HFFc6 (cell line): ENCODE results near the gene GLIS2. TPM values are rescaled to one million over a fixed set of nuclear protein-coding genes. Genes with fewer than 3 reads are reported as not detected.
A peak's percentile ranks its signal among the peaks of the same experiment; 100 is the strongest.

ENCODE experiments used
- DNase-seq: peaks from one replicate; pipeline ENCODE4 v3.0.0-alpha.2; 2018
- H3K27ac Mint-ChIP-seq: 2 replicates; pipeline ENCODE4 v1.8.0; 2020; ENCODE audit warnings: mild to moderate bottlenecking, mixed read lengths
- H3K27me3 Mint-ChIP-seq: 2 replicates; pipeline ENCODE4 v1.8.0; 2021; ENCODE audit warnings: mild to moderate bottlenecking, moderate library complexity, mixed read lengths; ENCODE audit not compliant: insufficient read depth
- H3K36me3 Mint-ChIP-seq: 2 replicates; pipeline ENCODE4 v1.8.0; 2021; ENCODE audit warnings: low read depth, mixed read lengths
- H3K4me1 Mint-ChIP-seq: 2 replicates; pipeline ENCODE4 v1.8.0; 2020; ENCODE audit warnings: low read depth, mixed read lengths
- H3K4me3 Mint-ChIP-seq: 2 replicates; pipeline ENCODE4 v1.8.0; 2020; ENCODE audit warnings: mild to moderate bottlenecking, moderate library complexity, mixed read lengths
- H3K9me3 Mint-ChIP-seq: 2 replicates; pipeline ENCODE4 v1.8.0; 2020; ENCODE audit warnings: mild to moderate bottlenecking, mixed read lengths
- total RNA-seq, 6 experiments: library from RNA; stranded (reverse); fragmentation: NEBNext Ultra II Directional; extraction: Animal tissue kit (Norgen Biotek cat#: 25700); gene quantifications; 2 replicates in 1 of 6; 3 replicates in 5 of 6; pipeline ENCODE4 v1.2.3, GENCODE V29; 2021
- TF ChIP-seq, protein P1 (sequence below): fragments of 200-600 bp; sonication (generic); IDR thresholded peaks from 2 replicates; pipeline ENCODE4 v1.5.0; 2021; ENCODE audit warnings: antibody characterized with exemption, mild to moderate bottlenecking

GLIS2 gene
- total RNA-seq, 6 experiments from 2014 or later: 21.9 to 26.0 (median 23.5) TPM

DNA sequence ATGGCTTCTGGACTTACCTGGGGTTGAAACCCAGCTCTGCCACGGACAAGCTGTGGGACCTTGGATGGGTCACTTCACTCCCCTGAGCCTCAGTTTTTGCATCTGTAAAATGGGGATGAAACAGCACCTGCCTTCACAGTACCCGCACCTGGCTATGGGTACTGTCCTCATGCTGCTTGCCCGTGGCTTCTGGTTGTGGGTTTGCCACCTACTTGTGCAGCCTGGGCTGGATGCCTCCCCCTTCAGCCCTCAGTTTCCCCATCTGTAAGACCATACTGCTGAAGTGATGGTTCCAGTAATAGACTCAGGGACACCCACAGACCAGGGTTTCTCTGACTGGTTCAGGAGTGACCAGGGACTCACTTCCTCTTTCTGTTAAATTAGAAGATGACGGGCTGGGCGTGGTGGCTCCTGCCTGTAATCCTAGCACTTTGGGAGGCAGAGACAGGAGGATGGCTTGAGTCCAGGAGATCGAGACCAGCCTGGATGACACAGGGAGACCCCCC, 9.4 kb downstream of the GLIS2 start:
- Mint-ChIP-seq H3K27me3 (no peaks in the 10 kb centered on the region; the same call in 1 of the 2 replicates), H3K4me1 (peaks cover 30% of the 10 kb centered on the region), H3K27ac (peak overlapping the region; percentile 24; the same call in 1 of the 2 replicates), H3K9me3 (no peaks in the 10 kb centered on the region), H3K4me3 (no peak overlapping the region), H3K36me3 (no peaks in the 10 kb centered on the region)
- TF ChIP-seq, protein P1, sequence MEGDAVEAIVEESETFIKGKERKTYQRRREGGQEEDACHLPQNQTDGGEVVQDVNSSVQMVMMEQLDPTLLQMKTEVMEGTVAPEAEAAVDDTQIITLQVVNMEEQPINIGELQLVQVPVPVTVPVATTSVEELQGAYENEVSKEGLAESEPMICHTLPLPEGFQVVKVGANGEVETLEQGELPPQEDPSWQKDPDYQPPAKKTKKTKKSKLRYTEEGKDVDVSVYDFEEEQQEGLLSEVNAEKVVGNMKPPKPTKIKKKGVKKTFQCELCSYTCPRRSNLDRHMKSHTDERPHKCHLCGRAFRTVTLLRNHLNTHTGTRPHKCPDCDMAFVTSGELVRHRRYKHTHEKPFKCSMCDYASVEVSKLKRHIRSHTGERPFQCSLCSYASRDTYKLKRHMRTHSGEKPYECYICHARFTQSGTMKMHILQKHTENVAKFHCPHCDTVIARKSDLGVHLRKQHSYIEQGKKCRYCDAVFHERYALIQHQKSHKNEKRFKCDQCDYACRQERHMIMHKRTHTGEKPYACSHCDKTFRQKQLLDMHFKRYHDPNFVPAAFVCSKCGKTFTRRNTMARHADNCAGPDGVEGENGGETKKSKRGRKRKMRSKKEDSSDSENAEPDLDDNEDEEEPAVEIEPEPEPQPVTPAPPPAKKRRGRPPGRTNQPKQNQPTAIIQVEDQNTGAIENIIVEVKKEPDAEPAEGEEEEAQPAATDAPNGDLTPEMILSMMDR: no peak
- no peak for DNase-seq

DNA sequence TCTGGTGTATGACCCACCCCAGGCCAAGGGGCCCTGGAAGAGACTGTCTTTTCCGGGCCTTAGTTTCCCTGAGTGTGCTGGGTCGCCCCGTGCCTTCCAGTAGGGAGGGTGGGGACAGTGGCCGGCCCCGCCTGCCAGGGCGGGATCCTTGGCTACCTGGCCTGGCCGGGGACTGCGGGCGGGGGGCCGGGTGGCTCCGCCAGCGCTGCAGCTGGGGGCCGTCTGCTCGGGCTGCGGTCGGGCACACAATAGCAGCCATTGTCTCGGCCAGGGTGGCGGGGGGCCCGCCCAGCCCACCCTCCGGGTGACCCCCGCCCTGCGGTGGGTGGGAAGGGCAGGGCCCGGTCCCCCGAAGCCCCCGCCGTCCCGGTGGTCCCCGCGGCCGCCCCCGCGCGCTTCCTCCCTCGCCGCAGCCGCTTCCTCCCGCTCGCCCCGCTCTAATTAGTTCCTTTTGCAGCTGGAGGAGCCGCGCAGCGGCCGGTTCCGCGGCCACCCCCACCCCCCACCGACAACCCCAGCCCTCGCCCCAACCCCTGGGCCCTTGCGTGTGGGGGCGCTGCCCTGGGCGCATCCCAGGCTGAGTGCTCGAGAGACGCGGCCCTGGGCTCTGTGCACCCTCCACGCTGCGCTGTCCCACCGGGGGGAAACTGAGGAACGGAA, 11.6 kb downstream of the GLIS2 start:
- Mint-ChIP-seq H3K27me3 (no peaks in the 10 kb centered on the region; the same call in 1 of the 2 replicates), H3K9me3 (no peaks in the 10 kb centered on the region), H3K4me3 (peak overlapping the region; percentile 58; the same call in 1 of the 2 replicates), H3K27ac (no peak overlapping the region), H3K36me3 (no peaks in the 10 kb centered on the region), H3K4me1 (peaks cover 30% of the 10 kb centered on the region)
- DNase-seq: no peak
- TF ChIP-seq, protein P1: no peak

- H3K27ac Mint-ChIP-seq: peak overlapping the region; percentile 88
- H3K4me1 Mint-ChIP-seq: peaks cover 30% of the 10 kb centered on the region
- TF ChIP-seq, protein P1: peak; percentile 79
- no peaks in the 10 kb centered on the region; the same call in 1 of the 2 replicates for H3K27me3 Mint-ChIP-seq
- H3K9me3 Mint-ChIP-seq: no peaks in the 10 kb centered on the region
- H3K4me3 Mint-ChIP-seq: peak overlapping the region; percentile 58
- DNase-seq: peak; percentile 83
- H3K36me3 Mint-ChIP-seq: no peaks in the 10 kb centered on the region
Measured at GRCh38 chr16:4328046-4328781, 12.3 kb downstream of the GLIS2 start.

- peak overlapping the region; percentile 88 for H3K27ac Mint-ChIP-seq
- no peaks in the 10 kb centered on the region for H3K36me3 Mint-ChIP-seq
- no peak for DNase-seq
- H3K9me3 Mint-ChIP-seq: no peaks in the 10 kb centered on the region
- TF ChIP-seq, protein P1: no peak
- no peaks in the 10 kb centered on the region; the same call in 1 of the 2 replicates for H3K27me3 Mint-ChIP-seq
- H3K4me3 Mint-ChIP-seq: peak overlapping the region; percentile 58
- peaks cover 30% of the 10 kb centered on the region for H3K4me1 Mint-ChIP-seq
Measured at GRCh38 chr16:4328782-4329775, 13.2 kb downstream of the GLIS2 start.
